H9 (cell line): ENCODE measurements around the gene WASHC2C. TPM values are rescaled to one million over a fixed set of nuclear protein-coding genes. Genes with fewer than 3 reads are reported as not detected.
A peak's percentile ranks its signal among the peaks of the same experiment; 100 is the strongest.

ENCODE experiments used
- DNase-seq: peaks from one replicate; pipeline ENCODE4 v3.0.0-alpha.2; 2017
- H2AFZ ChIP-seq: one replicate; pipeline ENCODE4 v1.6.1; 2013; ENCODE audit warnings: mild to moderate bottlenecking, low read length, control low read depth, moderate library complexity
- H2AK5ac ChIP-seq: 2 replicates; pipeline ENCODE4 v1.6.1; 2013; ENCODE audit warnings: low read length, control low read depth, mixed read lengths; ENCODE audit not compliant: insufficient read length
- H2BK120ac ChIP-seq: one replicate; pipeline ENCODE4 v1.6.1; 2013; ENCODE audit warnings: low read depth, mild to moderate bottlenecking, low read length, control low read depth, inconsistent platforms; ENCODE audit not compliant: poor library complexity, severe bottlenecking
- H2BK12ac ChIP-seq: 2 replicates; pipeline ENCODE4 v1.6.1; 2013; ENCODE audit warnings: low read length, control low read depth, mixed read lengths, low read depth; ENCODE audit not compliant: insufficient read length
- H2BK15ac ChIP-seq: 2 replicates; pipeline ENCODE4 v1.6.1; 2013; ENCODE audit warnings: low read depth, low read length, control low read depth
- H2BK20ac ChIP-seq: one replicate; pipeline ENCODE4 v1.6.1; 2013; ENCODE audit warnings: low read depth, mild to moderate bottlenecking, low read length, control low read depth, inconsistent platforms; ENCODE audit not compliant: poor library complexity, severe bottlenecking
- H2BK5ac ChIP-seq: 2 replicates; pipeline ENCODE4 v1.6.1; 2013; ENCODE audit warnings: low read length, control low read depth, mixed read lengths; ENCODE audit not compliant: insufficient read length
- H3K14ac ChIP-seq: 2 replicates; pipeline ENCODE4 v1.6.1; 2013; ENCODE audit warnings: low read length, control low read depth; ENCODE audit not compliant: insufficient read depth
- H3K18ac ChIP-seq: 2 replicates; pipeline ENCODE4 v1.6.1; 2013; ENCODE audit warnings: low read depth, mild to moderate bottlenecking, mixed read lengths, low read length, control low read depth; ENCODE audit not compliant: insufficient read length
- H3K23ac ChIP-seq: 2 replicates; pipeline ENCODE4 v1.6.1; 2013; ENCODE audit warnings: low read length, control low read depth, mixed read lengths, low read depth; ENCODE audit not compliant: insufficient read length
- H3K23me2 ChIP-seq: 2 replicates; pipeline ENCODE4 v1.6.1; 2013; ENCODE audit warnings: low read depth, mild to moderate bottlenecking, mixed read lengths, low read length, control low read depth; ENCODE audit not compliant: insufficient read length, poor library complexity, severe bottlenecking
- H3K27ac ChIP-seq: 2 replicates; pipeline ENCODE4 v1.5.1; 2013; ENCODE audit warnings: low read length, control low read depth, mixed read lengths, low read depth; ENCODE audit not compliant: insufficient read length
- H3K27me3 ChIP-seq: 2 replicates; pipeline ENCODE4 v1.6.1; 2013; ENCODE audit warnings: low read length, control low read depth, inconsistent platforms; ENCODE audit not compliant: insufficient read depth
- H3K4ac ChIP-seq: 2 replicates; pipeline ENCODE4 v1.6.1; 2013; ENCODE audit warnings: low read depth, mild to moderate bottlenecking, control low read depth, inconsistent platforms, low read length, moderate library complexity
- H3K4me1 ChIP-seq: 2 replicates; pipeline ENCODE4 v1.6.1; 2013; ENCODE audit warnings: low read length, control low read depth, inconsistent platforms; ENCODE audit not compliant: insufficient read depth
- H3K4me2 ChIP-seq: 2 replicates; pipeline ENCODE4 v1.6.1; 2013; ENCODE audit warnings: low read length, control low read depth, mixed read lengths; ENCODE audit not compliant: insufficient read length, insufficient read depth
- H3K56ac ChIP-seq: 2 replicates; pipeline ENCODE4 v1.6.1; 2013; ENCODE audit warnings: low read depth, mild to moderate bottlenecking, mixed read lengths, low read length, control low read depth; ENCODE audit not compliant: insufficient read length
- H3K79me1 ChIP-seq: 2 replicates; pipeline ENCODE4 v1.6.1; 2013; ENCODE audit warnings: low read depth, mild to moderate bottlenecking, moderate library complexity, low read length, control low read depth, inconsistent platforms; ENCODE audit not compliant: insufficient read depth, poor library complexity, severe bottlenecking
- H3K79me2 ChIP-seq: 2 replicates; pipeline ENCODE4 v1.6.1; 2013; ENCODE audit warnings: low read length, control low read depth, inconsistent platforms; ENCODE audit not compliant: insufficient read depth
- H3K9ac ChIP-seq: 2 replicates; pipeline ENCODE4 v1.6.1; 2013; ENCODE audit warnings: low read length, control low read depth, mixed read lengths; ENCODE audit not compliant: insufficient read length; ENCODE audit errors: extremely low read depth
- H3K9me3 ChIP-seq: one replicate; pipeline ENCODE4 v1.6.1; 2013; ENCODE audit warnings: low read depth, low read length, inconsistent platforms; ENCODE audit not compliant: control insufficient read depth
- H3T11ph ChIP-seq: one replicate; pipeline ENCODE4 v1.6.1; 2013; ENCODE audit warnings: mild to moderate bottlenecking, low read length, control low read depth, inconsistent platforms
- H4K20me1 ChIP-seq: one replicate; pipeline ENCODE4 v1.6.1; 2013; ENCODE audit not compliant: control insufficient read depth, insufficient read length, insufficient read depth
- H4K5ac ChIP-seq: 2 replicates; pipeline ENCODE4 v1.6.1; 2013; ENCODE audit warnings: low read depth, mild to moderate bottlenecking, mixed read lengths, low read length, control low read depth; ENCODE audit not compliant: insufficient read length
- H4K8ac ChIP-seq: replicated peaks from 2 replicates; pipeline ENCODE4 v1.6.1; 2013; ENCODE audit warnings: low read length, control low read depth, mixed read lengths, low read depth; ENCODE audit not compliant: insufficient read length
- H4K91ac ChIP-seq: 2 replicates; pipeline ENCODE4 v1.6.1; 2013; ENCODE audit warnings: low read depth, mild to moderate bottlenecking, moderate library complexity, mixed read lengths, low read length, control low read depth; ENCODE audit not compliant: insufficient read length
- H3K27ac Mint-ChIP-seq, 3 experiments: 2 replicates in 2 of 3; 3 replicates in 1 of 3; pipeline ENCODE4 v1.8.0; 2020 to 2021; ENCODE audit warnings: mixed read lengths in 3 of 3, mild to moderate bottlenecking in 1 of 3, moderate library complexity in 1 of 3
- H3K27me3 Mint-ChIP-seq: 2 replicates; pipeline ENCODE4 v1.8.0; 2021; ENCODE audit warnings: low read depth, mild to moderate bottlenecking, moderate library complexity, mixed read lengths
- H3K36me3 Mint-ChIP-seq, 3 experiments: 2 replicates in 2 of 3; 3 replicates in 1 of 3; pipeline ENCODE4 v1.8.0; 2020 to 2021; ENCODE audit warnings: low read depth in 3 of 3, mixed read lengths in 3 of 3; ENCODE audit not compliant: insufficient read depth in 1 of 3
- H3K4me1 Mint-ChIP-seq, 2 experiments: 2 replicates each; pipeline ENCODE4 v1.8.0; 2020; ENCODE audit warnings: mixed read lengths in 2 of 2
- H3K4me3 Mint-ChIP-seq, 2 experiments: 2 replicates in 1 of 2; 3 replicates in 1 of 2; pipeline ENCODE4 v1.8.0; 2020 to 2021; ENCODE audit warnings: mild to moderate bottlenecking in 2 of 2, mixed read lengths in 2 of 2, moderate library complexity in 1 of 2
- H3K9me3 Mint-ChIP-seq, 2 experiments: 2 replicates in 1 of 2; 3 replicates in 1 of 2; pipeline ENCODE4 v1.8.0; 2020; ENCODE audit warnings: mild to moderate bottlenecking in 2 of 2, mixed read lengths in 2 of 2, moderate library complexity in 1 of 2
- CTCF ChIP-seq: fragments of 200-600 bp; sonication (generic); conservative IDR thresholded peaks from 3 replicates; pipeline ENCODE4 v1.8.0; 2021; ENCODE audit warnings: antibody characterized with exemption, mild to moderate bottlenecking
- WGBS: extraction: QIAGEN DNeasy Blood & Tissue Kit; methylation state at CpG from one replicate; pipeline ENCODE4 v1.1.7; 2013; ENCODE audit warnings: missing lambda C conversion rate, low lambda C conversion rate, mixed read lengths; ENCODE audit not compliant: insufficient read length; ENCODE audit errors: extremely low coverage; 5-methylcytosine and 5-hydroxymethylcytosine counted together
- total RNA-seq: library from RNA; stranded (reverse); gene quantifications from 2 replicates; pipeline ENCODE4 v1.2.1, GENCODE V29; 2021

Gene WASHC2C
- total RNA-seq, 1 experiment from 2014 or later = 36.7 TPM

GRCh38 chr10:45809837-45810236 is 82.8 kb downstream of the WASHC2C start:
- H3T11ph ChIP-seq = no peak overlapping the region
- no peak overlapping the region for H3K4me2 ChIP-seq
- H2BK120ac ChIP-seq = no peak overlapping the region
- H3K23ac ChIP-seq = no peak overlapping the region
- no peak overlapping the region for H3K27ac ChIP-seq
- H4K5ac ChIP-seq = no peak overlapping the region
- H3K23me2 ChIP-seq = no peaks in the 10 kb centered on the region
- Mint-ChIP-seq H3K36me3 (no peaks in the 10 kb centered on the region), H3K27ac (no peak overlapping the region), H3K9me3 (no peaks in the 10 kb centered on the region), H3K27me3 (no peaks in the 10 kb centered on the region), H3K4me3 (no peak overlapping the region), H3K4me1 (peaks cover 4 to 8% of the 10 kb centered on the region in 2 experiments; a peak in 2 of 4 replicates)
- H3K14ac ChIP-seq = no peak overlapping the region
- H3K9me3 ChIP-seq = no peaks in the 10 kb centered on the region
- no peak overlapping the region for H2BK15ac ChIP-seq
- H2AK5ac ChIP-seq = no peak overlapping the region
- TF ChIP-seq CTCF = peak; percentile 44; the same call in 2 of the 3 replicates
- H3K79me2 ChIP-seq = no peaks in the 10 kb centered on the region
- no peak overlapping the region for H2AFZ ChIP-seq
- H3K27me3 ChIP-seq = no peaks in the 10 kb centered on the region
- H2BK20ac ChIP-seq = no peak overlapping the region
- H3K18ac ChIP-seq = no peak overlapping the region
- H4K20me1 ChIP-seq = no peaks in the 10 kb centered on the region
- no peak overlapping the region for H3K9ac ChIP-seq
- no peak overlapping the region for H2BK12ac ChIP-seq
- DNase-seq = no peak
- no peak overlapping the region for H4K8ac ChIP-seq
- H3K79me1 ChIP-seq = no peaks in the 10 kb centered on the region
- H3K4me1 ChIP-seq = no peaks in the 10 kb centered on the region
- no peak overlapping the region for H4K91ac ChIP-seq
- no peak overlapping the region for H3K56ac ChIP-seq
- no peak overlapping the region for H2BK5ac ChIP-seq
- WGBS = no CpG with 5 or more reads among the region's 4 CpGs
- H3K4ac ChIP-seq = no peak overlapping the region
